Mucosa of gallbladder (tissue), 1 donor: ENCODE results near the gene CACNA1B. TPM values are rescaled to one million over a fixed set of nuclear protein-coding genes. Genes with fewer than 3 reads are reported as not detected.

ENCODE experiments used
- DNase-seq: peaks from one replicate; pipeline ENCODE4 v3.0.0-alpha.2; 2020; ENCODE audit warnings: low spot score
- total RNA-seq: library from RNA; stranded (reverse); gene quantifications from one replicate; pipeline ENCODE4 v1.2.1, GENCODE V29; 2021
- donor health status: DM: no; HTN: no; CAD: no.

The CACNA1B gene
- total RNA-seq, 1 donor from 2014 or later = 0.43 TPM

DNA sequence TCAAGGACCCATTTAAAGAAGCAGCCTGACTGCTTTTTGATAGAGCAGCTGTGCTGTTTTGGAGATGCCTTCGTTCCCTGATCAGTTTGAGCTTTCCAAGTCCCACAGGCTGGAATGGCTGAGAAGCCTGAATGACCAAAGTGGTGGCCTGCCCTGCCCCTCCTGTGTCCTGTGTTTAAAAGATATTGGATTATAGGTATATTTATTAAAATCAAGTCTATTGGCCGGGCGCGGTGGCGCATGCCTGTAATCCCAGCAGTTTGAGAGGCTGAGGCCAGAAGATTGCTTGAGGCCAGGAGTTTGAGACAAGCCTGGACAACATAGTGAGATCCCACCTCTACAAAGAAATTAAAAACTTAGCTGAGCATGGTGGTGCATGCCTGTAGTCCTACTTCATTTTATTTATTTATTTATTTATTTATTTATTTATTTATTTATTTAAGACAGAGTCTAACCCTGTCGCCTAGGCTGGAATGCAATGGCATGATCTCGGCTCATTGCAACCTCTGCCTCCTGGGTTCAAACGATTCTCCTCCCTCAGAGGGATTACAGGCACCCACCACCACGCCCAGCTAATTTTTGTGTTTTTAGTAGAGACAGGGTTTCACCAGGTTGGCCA, 87.7 kb downstream of the CACNA1B start:
- DNase-seq = no peak

DNA sequence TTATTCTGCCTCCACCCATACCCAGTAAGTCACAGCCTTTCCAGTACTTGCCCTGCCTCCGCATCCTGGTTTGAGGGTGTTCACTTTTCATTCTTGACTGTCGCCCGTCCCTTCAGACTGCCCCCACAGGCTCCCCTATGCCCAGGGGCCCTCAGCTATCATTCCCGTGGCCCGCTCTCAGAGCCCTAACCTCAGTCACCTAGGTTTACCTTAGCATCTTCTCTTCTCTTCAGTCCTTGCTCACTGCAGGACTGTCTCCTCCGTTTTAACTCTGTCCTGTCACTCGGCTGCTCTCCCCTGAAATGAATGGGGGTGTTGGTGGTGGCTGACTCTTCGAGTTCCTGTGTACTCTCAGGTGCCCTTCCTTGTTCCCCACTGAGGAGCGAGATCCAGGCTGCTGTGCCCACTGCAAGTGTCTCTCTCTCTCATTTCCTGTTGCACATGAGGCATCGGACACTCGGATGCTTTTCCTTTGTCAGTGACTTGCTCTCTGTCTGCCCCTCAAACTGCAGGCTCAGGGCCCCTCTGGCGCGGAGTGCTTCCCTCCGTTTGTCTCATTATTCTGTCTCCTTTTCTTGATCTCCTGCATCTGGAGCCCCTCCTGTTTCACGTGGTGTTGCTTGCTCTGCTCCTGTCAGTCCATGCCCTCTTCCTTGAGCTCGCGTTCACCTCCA, 89.8 kb downstream of the CACNA1B start:
- DNase-seq = no peak

- DNase-seq = no peak
Measured at GRCh38 chr9:137968235-137968634, 90.7 kb downstream of the CACNA1B start.

GRCh38 chr9:137969008-137969407, 91.4 kb downstream of the CACNA1B start:
- no peak for DNase-seq

DNA sequence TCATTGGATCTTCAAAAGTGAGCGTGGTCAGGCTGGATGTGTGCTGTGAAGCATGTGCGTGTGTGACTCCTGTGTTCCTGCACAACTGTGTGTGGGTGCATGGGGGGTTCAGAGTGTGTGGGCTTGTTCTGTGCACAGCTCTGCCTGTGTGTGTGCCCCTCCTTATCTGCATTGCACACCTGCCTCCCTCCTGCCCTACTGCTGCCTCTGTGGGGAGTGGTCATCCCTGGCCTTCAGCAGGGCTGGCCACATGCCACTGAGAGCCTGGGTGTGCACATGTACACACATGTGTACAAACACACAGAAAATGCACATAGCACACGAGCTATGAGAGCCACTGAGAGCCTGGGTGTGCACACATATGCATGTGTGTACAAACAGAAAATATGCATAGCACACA, 92.1 kb downstream of the CACNA1B start:
- no peak for DNase-seq

DNA sequence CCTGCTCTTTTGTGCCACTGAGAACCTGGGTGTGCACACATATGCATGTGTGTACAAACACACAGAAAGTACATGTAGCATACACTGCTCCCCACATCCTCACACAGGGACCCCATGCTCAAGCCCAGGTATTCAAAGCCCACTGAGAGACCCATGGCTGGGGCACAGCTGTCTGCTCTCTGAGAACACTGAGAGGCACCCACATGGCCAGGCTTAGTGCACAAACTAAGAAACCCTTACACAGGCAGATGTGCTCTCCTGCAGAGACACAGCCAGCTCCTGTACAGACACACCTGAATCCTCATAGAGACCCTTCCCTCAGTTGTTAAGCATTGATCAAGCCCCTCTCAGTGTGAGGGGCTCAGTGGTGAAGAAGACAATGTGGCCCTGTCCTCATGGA, 92.5 kb downstream of the CACNA1B start:
- no peak for DNase-seq

DNA sequence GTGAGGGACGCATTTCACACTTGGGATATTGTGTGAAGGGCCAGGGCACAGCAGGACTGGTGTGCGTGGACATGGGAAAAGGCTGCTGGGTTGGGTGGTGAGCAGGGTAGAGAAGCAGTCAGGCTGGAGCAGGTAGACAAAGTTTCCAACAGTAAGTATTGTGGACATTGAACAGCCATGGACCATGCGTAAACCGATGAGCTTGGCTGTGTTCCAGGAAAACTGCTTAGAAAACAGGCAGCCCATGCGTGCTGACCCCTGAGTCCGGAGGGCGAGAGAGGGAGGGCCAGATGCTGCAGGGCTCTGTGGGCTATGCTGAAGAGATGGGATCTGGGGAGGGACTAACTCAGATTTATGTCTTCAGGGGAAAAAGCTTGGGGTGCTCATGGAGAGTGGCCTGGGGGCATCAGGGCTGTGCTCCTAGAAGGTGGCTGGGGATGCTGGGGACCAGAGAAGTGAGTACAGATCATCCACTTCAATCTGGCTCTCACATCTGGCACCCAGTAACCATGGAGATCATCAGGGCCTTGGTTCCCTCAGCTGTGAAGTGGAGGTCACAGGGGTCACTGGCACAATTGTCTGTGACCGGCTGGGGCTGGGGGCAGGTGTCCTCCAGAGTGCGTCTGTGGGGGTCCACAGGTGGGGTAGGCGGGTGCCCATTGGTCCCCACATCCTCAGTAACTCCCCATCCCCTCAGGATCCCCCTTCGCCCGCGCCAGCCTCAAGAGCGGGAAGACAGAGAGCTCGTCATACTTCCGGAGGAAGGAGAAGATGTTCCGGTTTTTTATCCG, 93.3 kb downstream of the CACNA1B start:
- no peak for DNase-seq

- no peak for DNase-seq
Measured at GRCh38 chr9:137971477-137972138, 94.0 kb downstream of the CACNA1B start.

DNA sequence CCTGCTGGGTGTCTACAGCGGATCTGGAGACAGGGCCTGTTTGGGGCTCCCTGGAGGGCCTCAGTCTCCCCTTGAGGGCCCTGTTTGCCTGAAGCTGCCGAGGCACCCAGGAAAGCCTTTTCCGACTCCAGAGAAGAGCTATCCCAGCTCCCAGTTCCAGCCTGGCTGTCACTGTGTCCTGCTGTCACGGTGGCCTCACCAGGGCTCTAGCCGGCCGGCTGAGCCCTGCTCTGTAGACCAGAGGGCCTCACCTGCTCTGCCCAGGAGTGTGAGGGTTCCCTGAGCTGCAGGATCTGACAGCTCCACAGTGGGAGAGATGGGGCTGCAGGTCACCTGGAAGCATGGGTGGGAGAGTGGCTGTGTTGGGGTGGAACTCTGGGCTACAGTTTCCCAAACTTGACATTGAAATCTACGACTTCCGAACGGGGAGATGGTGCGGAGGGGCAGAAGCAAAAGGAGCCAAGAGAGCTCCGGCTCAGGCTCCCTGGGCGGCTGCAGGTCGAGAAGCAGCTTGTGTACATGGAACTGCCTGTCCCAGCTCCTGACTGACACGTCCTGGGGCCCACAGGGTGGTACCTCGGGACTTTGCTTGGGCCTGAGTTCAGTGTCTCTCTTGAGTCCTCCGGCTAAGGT, 94.9 kb downstream of the CACNA1B start:
- DNase-seq = no peak

DNA sequence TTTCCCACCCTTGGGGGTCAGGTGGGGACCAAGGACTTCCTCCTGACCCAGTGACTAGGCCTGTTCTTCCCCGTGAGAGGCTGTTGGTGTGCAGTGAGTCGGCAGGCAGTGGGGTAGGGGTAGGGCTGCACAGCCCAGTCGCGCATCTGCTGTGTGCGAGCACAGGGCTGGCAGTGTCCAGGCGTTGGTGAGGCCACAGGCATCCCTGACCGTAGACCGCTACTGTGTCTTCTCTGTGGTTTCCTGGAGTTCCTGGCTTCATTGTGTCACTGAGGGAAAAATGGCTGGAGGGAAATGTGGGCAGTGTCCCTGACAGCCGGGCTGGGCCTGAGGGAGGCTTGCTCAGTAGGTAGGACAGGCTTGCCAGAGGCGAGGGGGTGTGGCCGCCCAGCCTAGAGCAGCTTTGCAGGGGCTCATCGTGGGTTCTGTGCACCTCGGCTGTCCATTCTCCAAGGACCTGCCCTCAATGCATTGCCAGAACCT, 95.4 kb downstream of the CACNA1B start:
- no peak for DNase-seq

- DNase-seq = no peak
Measured at GRCh38 chr9:137973829-137974416, 96.3 kb downstream of the CACNA1B start.

- DNase-seq = no peak
Measured at GRCh38 chr9:137974746-137975526, 97.4 kb downstream of the CACNA1B start.

DNA sequence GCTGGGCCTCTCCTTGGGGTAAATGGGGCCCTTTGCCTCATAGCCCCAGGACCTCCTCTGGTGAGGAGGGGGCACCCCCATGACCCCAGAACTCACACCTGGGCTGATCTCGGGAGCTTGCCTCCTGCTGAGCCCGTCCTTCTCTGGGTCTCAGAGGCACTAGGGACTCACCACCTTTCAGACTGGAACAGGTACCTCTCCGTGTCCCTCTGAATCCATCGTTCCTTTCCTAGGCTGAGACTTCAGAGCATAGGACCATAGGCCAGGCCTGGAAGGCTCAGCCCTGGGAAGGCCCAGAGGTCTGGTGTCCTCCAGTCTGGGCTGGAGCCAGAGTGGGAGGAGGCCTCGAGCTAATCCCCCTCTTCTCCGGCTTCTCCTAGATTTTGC, 97.9 kb downstream of the CACNA1B start:
- no peak for DNase-seq

GRCh38 chr9:137975936-137976565, 98.5 kb downstream of the CACNA1B start:
- DNase-seq = no peak

GRCh38 chr9:137977571-137978261, 100.1 kb downstream of the CACNA1B start:
- DNase-seq = no peak

DNA sequence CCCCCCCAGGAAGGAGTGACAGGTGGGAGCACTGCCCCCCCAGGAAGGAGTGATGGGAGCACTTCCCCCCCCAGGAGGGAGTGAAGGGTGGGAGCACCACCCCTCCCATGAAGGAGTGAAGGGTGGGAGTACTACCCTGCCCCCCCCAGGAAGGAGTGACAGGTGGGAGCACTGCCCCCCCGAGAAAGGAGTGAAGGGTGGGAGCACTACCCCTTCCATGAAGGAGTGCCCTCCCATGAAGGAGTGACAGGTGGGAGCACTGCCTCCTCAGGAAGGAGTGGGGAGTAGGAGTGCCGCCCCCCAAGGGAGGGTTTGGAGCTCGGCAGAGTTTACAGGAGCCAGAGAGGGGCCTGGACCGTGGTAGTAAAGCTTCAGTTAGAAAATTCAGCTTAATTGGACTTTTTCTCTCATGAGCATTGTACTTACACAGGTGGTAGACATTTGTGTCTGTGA, 100.7 kb downstream of the CACNA1B start:
- DNase-seq = no peak

DNA sequence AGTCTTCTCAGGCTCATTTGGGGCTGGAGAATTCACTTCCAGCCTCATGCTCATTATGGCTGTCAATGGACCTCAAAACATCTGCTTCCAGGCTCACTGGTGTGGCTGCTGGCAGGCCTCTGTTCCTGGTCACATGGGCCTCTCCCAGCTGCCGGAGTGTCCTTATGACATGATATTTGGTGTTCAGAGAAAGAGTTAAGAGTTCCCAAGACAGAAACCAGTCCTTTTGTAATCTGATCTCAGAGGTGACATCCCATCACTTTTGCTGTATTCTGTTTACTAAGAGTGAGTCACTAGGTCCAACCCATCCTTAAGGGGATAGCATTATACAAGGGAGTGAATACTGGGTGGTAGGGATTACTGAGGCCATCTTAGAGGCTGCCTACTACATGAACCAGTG, 104.6 kb downstream of the CACNA1B start:
- DNase-seq = no peak

- no peak for DNase-seq
Measured at GRCh38 chr9:137984005-137984404, 106.4 kb downstream of the CACNA1B start.

DNA sequence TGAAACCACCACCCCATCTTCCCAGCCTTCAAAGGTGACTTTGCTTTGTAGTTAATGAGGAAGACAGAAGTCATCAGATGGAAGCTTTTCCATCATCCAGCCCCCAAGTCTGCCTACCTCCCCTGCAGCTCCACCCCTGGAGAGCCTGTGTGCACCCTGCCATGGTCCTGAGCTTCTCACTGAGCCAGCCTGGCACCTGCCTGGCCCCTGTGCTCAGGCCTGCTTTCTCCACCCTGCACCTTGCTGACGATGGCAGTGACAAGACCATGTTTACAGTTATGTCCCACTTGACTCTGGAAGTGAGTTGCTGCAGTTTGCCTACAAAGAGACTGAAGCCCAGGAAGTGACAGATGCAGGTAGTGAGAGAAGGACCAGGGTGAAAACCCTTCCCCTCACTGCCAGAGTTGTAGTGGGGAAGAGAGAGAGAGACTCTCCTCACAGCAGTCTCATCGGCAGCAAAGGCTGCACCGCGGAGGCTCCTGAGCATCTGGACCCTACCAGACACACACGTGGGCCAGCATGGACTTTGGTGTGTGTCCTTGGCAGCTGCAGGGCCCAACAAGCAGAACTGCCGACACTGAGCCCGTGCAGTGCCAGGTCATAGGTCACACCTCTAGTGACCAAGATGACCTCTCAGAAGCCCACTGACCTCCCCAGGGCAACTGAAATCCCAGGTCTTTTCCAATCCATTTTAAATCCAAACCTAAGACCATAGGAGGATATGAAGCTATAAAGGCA, 107.1 kb downstream of the CACNA1B start:
- DNase-seq = no peak
